HG02973 (cell line): ENCODE data around the gene VPS4B.

Experiments
- ATAC-seq: cut with Tn5 transposase; IDR thresholded peaks from one replicate; pipeline ENCODE4 v1.9.1; 2021; ENCODE audit warnings: moderate library complexity; ENCODE audit not compliant: unreplicated experiment

VPS4B gene

DNA sequence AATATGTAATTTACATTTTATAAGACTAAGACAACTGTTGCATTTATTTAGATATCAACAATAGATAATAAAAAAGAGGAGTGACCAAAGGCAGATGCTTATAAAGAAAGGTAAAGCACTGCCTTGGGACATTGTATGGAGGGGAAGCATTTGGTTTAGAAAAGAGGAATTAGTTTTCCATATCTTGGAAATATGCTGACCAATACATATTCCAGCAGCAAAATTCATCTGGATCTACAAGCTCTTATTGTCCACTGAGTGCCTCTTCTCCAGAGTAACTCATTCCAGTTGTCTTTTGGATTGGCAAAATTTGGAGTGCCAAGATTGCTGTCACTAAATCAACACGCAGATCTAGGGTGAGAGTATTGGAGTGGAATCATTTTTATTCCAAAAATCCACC, 8.9 kb upstream of the VPS4B start:
- no peak for ATAC-seq

DNA sequence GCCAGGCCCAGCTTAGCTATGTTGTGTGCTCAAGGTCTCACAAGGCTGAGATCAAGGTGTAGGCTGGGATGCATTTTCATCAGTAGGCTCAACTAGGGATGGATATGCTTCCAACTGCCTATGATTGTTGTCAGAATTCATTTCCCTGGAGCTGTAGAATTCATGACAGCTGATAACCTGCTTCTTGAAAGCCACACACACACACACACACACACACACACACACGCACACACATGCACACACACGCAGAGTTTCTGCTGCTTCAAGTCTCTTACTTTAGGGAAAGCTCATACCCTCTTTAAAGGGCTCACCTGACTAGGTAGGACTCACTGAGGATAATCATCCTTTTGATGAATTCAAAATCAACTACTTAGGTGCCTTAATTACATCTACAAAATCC, 8.2 kb upstream of the VPS4B start:
- ATAC-seq = no peak

DNA sequence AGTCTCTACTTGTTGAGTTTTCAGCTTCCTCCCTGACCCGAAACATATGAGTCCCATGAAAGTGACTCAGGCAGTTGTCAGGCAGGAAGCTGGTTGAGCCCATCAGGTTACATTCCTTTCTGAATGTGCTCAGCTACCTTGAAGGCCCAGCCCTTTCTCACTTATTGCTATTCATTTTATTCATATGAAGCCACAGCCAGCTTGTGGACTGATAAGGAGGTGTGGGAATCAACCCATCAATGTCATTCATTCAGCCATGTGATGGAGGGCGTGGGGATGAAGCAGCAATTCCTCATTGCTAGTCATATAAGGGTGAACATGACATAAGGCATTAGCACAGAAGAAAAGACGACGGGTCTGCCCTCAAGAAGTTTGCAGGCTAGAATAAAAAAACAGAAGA, 5.3 kb upstream of the VPS4B start:
- ATAC-seq = no peak

DNA sequence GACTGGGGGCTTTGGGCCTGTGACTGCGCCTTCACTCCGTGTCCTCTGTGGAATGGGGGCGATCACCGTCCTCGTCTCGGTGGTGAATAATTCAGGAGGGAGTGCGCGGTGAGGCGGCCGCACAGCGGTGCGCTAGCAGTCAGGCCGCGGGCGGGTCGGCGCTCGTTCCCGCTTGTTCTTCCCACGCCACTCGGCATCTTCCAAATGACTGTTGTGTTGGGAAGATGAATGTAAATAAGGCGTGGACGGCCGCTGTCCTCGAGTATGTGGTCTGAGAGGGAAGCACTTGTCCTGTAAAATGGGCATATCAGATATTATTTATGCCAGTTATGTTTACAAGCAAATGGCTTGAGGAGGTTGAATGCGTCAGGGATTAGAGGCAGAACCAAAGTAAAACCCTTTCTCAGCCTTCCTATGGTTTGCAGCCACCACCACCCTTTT, 608 bp upstream of the VPS4B start:
- ATAC-seq = peak; percentile 22

DNA sequence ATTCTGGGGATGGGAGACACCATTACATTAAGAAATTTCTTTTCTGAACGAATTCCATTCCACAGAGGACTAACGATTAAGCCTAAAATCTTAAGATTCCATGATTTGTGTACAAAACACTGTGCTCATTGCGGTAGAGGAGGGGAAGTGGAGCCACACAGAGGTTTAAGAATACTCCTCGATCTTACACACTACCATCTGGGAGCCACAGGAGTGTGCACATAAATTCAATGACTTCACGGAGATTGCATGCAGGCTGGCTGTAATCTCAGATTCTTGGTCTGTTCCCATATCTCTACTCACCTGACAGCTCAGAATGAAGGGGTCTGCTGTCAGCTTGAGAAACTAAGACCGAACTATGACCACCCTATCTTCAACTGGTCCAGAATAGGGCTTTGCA, 762 bp downstream of the VPS4B start:
- no peak for ATAC-seq

- ATAC-seq = no peak
These were observed 9.3 kb downstream of the VPS4B start for GRCh38 chr18:63412953-63413352.

GRCh38 chr18:63410792-63411191, 11.5 kb downstream of the VPS4B start:
- no peak for ATAC-seq

DNA sequence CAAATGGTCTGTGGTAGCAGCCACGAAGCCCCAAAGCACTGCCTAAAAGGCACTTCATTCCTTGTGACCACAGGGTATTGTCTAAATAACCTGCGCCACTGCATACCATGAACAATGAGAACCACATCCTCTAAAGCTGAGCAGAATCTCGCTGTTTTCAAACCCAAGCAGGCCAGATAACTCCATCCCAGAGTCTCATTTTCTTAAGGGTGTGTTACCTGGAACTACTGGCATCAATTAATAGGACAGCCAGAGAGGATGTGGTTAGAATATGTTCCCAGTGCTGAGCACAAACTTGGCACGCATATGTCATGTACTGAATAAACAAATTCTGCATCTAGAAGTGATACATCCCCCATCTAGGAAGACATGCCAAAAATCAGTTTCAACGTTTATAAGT, 13.0 kb downstream of the VPS4B start:
- ATAC-seq = no peak

DNA sequence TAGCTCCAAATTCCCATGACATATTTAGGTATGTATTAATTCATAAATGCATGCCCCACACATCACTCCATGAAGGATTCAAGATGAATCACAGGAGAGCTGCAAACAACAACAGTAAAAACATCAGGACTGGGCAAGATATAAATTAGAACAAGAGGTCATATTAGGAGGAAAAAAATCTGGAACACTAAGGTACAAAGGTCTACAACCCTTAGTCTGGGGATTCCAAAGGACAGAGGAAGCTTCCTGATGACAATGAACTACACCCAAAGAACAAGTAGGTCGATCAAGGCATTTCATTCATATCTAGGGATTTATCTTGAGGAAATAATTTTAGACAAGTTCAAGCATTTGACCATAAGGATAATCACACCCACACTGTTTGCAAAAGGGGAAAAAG, 14.5 kb downstream of the VPS4B start:
- ATAC-seq = no peak

GRCh38 chr18:63405986-63406385, 16.3 kb downstream of the VPS4B start:
- ATAC-seq = no peak

DNA sequence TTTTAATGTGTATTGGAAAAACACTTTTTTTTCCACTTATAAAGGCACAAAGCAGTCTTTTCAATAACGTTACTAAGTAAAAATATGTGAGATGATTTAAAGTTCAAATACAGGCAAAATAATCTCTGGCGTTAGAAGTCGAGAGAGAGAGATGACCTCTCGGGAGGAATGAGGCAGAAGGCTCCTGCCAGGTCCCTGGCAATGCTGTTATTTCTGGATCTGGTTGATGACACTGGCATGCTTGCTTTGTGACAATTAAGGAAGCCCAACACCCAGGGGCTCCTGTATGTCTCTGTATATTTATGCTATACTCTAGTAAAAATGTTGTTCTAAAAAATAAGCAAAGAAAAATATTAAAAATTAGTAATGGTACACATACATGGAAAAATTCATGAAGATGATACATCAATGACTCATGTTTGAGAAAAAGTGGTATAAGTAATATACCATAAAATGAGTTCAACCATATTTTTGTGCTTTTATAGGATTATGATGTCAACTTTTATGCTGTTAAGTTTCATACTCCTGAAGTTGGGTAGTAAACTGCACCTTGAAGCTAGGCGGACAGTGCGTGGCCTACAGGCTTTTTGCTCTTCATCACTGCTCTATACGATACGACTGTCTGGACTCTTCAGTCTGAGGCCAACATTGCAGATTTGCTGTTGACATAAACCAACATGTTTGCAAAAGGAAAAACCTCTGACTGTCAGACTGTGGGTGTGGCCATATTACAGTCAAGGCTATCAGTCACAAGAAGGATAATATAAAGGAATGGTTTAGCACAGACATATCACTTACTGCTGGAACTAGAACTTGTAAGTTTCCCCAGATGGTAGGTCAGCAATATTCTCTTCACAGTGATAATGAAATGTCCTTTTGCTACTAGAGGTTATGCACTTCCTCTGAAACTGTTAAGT, 19.8 kb downstream of the VPS4B start:
- ATAC-seq = no peak

- ATAC-seq = no peak
These were observed 23.0 kb downstream of the VPS4B start for GRCh38 chr18:63399300-63399699.

- ATAC-seq = no peak
These were observed 24.9 kb downstream of the VPS4B start for GRCh38 chr18:63397349-63397748.

DNA sequence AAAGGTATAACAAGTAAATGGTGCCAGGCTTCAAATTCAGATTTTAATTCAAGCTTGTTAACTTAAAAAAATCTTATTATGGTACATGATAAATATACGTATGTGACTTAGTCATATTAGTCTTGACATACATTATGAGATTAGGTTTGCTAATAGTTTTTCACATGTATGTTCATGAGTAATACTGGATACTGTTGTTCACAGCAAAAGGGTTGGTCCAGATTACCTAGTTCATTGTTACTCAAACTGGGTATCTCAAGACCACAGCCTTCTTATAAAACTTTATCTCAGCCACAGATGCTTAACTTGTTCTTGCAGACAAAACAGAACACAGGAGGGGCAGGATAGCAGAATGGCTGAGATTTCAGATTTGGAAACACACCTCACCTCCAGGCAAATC, 26.8 kb downstream of the VPS4B start:
- no peak for ATAC-seq

GRCh38 chr18:63394954-63395353, 27.3 kb downstream of the VPS4B start:
- ATAC-seq = no peak

- ATAC-seq = no peak
These were observed 34.4 kb downstream of the VPS4B start for GRCh38 chr18:63387861-63388260.

DNA sequence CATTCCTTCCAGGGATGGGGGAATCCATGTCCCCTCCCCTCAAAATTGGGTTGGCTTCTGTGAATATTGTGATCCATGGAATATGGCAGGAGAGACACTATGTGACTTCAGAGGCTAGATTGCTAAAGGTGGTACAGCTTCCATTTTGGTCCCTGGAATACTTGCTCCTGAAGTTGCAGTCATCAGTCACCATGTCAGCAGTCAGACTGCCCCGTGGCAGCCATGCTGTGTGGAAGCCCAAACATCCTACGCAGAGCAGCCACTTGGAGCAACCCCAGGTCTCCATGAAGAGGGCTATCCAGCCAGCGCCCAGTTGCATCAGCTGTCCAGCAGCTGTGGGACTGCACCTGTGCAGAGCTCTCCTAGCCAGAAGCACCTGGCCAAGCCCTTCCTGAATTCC, 39.4 kb downstream of the VPS4B start:
- ATAC-seq = no peak

- ATAC-seq = no peak
These were observed 42.7 kb downstream of the VPS4B start for GRCh38 chr18:63379639-63379962.

DNA sequence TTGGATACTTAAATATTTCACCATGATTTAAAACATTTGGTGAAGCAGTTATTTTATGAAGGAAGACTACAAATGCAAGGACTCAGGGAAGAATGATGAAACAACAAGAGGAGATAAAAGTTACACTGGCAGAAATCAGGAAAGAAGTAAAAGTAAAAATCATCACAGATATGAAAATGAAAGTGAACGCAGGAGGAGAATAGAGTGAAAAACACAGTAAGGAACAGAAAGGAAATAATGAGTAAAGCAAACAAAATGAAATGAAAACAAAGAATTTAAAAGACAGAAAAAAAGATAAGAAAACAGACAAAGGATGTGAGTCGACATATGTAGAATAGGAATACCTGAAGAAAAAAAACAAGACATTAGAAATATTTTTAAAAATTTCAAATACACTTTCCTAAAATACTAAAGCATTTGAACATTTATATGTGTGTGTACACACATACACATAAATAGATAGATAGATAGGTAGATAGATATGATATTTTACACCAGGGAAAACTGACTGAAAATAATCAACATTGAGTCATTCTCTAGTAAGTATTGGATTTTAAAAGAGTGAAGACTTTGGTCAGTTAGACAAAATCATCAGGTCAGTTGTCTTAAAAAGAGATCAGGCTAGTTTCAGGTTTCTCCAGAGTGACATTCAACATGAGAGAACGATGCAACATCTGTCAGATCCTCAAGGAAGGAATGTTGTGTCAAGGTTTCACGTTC, 43.2 kb downstream of the VPS4B start:
- ATAC-seq = peak; percentile 65

DNA sequence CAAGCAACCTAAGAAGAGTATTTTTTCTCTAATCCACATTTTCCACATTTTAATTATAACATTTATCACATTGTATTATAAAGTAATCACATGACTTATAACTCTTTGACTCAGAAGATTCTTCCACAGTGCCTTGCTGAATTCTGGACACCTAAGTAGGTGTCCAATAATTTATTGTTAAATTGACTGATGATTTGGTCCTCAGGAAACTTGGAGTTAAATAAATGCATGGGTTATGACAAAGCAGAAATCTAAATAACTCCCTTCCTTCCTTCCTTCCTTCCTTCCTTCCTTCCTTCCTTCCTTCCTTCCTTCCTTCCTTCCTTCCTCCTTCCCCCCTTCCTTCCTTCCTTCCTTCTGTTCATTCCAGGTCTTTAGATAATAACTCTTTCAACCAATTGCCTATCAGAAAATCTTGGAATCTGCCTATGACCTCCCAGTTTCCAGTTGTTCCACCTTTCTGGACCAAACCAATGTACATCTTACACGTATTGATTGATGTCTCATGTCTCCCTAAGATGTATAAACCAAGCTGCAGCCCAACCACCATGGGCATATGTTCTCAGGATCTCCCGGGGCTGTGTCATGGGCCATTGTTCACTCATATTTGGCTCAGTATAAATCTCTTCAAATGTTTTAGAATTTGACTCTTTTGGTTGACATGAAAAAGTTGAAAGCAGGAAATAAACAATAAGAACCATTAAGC, 44.8 kb downstream of the VPS4B start:
- no peak for ATAC-seq

GRCh38 chr18:63376538-63376937, 45.7 kb downstream of the VPS4B start:
- no peak for ATAC-seq

GRCh38 chr18:63374540-63374939, 47.7 kb downstream of the VPS4B start:
- ATAC-seq = no peak
